GM21390 (cell line): ENCODE measurements around the gene FAM89B.
A peak's percentile ranks its signal among the peaks of the same experiment; 100 is the strongest.

ENCODE experiments used
- ATAC-seq: cut with Tn5 transposase; IDR thresholded peaks from one replicate; pipeline ENCODE4 v1.9.1; 2021; ENCODE audit not compliant: unreplicated experiment

The FAM89B gene

GRCh38 chr11:65538915-65539743 is 33.2 kb upstream of the FAM89B start:
- no peak for ATAC-seq

GRCh38 chr11:65539744-65540289 is 32.5 kb upstream of the FAM89B start:
- peak; percentile 48 for ATAC-seq

DNA sequence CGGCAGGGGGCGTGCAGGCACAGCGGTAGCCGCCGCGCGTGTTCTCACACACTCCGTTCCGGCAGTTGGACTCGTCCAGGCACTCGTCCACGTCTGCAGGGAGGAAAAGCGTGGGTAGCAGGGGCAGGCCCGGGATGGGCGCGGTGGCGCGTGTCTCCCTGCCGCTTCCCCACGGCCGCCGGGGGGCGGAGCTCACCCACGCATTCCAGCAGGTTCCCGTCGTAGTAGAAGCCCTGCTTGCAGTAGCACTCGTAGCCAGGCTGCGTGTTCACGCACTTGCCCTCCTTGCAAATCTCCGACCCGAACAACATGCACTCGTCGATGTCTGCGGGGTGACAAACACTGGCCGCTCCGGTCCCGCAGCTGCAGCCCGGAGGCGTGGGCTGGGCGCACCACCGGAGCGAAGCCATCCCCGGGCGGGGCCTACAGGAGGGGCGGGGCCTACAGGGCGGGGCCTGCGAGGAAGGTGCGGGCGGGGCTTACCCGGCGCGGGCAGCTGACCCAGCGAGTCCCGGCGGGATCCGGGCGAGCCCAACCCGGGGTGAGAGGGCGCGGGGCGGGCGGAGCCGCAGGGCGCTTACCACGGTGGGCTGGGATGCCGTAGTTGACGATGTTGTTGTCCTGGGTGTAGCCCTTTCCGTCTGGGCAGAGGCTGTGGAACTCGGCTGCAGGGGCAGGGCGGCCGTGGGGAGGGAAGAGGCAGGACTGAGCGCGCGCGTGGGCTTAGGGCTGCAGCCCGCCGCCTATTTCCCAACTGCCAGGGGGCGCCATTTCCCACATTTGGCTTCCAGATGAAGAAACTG is 31.8 kb upstream of the FAM89B start:
- peak; percentile 50 for ATAC-seq

- ATAC-seq: no peak
Measured at GRCh38 chr11:65541093-65541982, 31.0 kb upstream of the FAM89B start.

- ATAC-seq: no peak
Measured at GRCh38 chr11:65542738-65543390, 29.5 kb upstream of the FAM89B start.

- no peak for ATAC-seq
Measured at GRCh38 chr11:65545853-65546216, 26.5 kb upstream of the FAM89B start.

GRCh38 chr11:65546217-65546958 is 25.9 kb upstream of the FAM89B start:
- peak; percentile 60 for ATAC-seq

DNA sequence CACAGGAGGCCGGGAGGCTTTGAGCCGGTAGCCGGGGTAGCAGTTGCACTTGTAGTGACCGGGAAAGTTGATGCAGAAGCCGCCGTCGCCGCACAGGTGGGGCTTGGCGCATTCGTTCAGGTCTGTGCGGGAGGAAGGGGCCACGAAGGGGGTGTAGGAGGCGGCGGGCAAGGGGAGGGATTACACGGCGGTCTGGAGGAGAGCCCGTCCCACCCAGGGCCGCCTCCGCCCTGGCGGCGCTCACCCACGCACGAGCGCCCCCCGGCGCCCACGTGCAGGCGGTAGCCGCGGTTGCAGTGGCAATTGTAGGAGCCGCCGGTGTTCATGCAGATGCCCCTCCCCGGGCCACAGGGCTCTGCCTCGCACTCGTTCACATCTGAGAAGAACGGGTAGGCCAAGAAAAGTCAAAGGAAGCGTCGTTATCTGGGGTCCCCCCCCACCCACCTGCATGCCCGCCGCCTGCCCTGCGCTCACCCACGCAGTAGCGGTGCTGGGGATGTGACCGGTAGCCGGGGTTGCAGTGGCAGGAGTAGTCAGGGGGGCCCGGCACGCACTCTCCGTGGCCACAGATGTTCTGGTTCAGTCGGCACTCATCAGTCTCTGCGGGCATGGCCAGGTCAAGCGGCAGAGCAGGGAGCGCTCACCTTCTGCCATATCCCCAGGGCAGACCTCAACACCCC is 24.8 kb upstream of the FAM89B start:
- ATAC-seq: no peak

- ATAC-seq: no peak
Measured at GRCh38 chr11:65548395-65548794, 23.9 kb upstream of the FAM89B start.

GRCh38 chr11:65549096-65549495 is 23.2 kb upstream of the FAM89B start:
- ATAC-seq: no peak

DNA sequence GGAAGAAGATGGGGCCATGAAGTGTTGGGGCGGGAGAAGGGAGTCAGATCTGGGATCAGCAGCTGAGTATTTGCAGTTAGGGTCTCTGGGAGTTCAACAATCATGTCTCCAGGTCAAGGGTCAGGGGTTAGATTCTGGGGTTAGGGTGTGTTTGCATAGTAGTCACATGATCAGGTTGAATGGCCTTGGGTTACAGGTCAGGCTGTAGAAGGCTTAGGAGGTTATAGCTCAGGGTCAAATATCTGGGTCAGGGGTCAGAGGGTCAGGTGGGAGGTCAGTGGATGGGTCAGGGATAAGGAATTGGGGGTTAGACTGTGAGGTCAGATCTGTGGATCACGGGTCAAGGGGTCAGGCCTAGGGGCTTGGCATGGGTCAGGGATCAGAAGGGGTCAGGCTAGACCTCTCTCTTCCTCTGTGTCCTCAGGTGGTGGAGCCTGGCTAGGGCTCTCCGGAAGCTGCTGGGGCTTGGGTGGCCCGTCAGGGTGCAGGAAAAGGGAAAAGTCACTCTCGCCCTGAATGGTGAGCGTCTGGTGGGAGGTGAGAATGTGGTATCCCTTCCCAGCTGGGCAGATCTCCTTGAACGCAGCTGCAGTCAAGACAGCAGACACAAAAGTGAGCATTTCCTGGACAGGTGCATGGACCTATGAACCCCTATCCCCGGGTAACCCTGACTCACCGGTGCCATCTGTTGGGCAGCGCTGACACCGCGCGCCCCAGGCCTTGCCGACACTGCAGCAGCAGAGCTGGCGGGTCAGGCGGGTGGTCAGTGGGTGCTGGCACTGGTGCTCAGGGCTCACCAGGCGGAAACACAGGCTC is 20.6 kb upstream of the FAM89B start:
- ATAC-seq: no peak

DNA sequence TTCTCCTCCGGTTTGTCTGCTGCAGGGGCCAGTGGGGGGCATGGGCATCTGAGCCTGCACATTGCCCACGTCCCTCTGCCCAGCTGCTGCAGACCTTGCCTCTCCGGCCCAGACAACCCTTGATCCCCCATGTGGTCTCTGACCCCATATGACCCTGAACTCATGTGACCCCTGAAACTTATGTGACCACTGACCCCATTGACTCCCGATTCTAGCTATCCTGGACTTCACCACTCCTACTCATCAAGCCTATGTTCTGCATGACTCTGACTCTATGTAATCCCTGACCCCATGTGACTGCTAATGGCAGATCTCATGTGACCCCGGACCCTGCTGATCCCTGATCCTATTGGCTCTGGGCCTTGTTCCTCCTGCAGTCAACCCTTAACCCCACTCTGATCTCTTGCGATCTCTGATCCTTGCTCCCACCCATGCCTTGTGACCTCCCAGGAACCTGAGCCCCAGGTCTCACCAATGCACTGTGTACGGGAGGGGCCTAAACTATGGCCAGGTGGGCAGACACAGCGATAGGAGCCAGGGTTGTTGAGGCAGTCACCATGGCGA is 19.9 kb upstream of the FAM89B start:
- no peak for ATAC-seq

GRCh38 chr11:65553301-65554001 is 18.9 kb upstream of the FAM89B start:
- ATAC-seq: no peak

GRCh38 chr11:65554057-65554818 is 18.1 kb upstream of the FAM89B start:
- no peak for ATAC-seq

- no peak for ATAC-seq
Measured at GRCh38 chr11:65554842-65555430, 17.4 kb upstream of the FAM89B start.

GRCh38 chr11:65555693-65556231 is 16.6 kb upstream of the FAM89B start:
- no peak for ATAC-seq
